Measurements from ENCODE around the gene ZNRF3.

ZNRF3 gene

GRCh38 chr22:29083933-29084591 lies 200.7 kb downstream of the ZNRF3 start:
- no peak for TF ChIP-seq CTCF (IDR thresholded peaks at IDR 0.05; ENCODE audit: insufficient read depth, low read length, missing control alignments)
- no peak overlapping the region for H3K4me3 ChIP-seq (ENCODE audit: low read depth, low read length)
- ChIA-PET CTCF (interaction anchor here (0.7 kb wide), 1 partner anchor 9 kb away, joined by 3 read pairs; no protein-coding TSS in a partner anchor), POLR2A (no interaction called here)
- DNase-seq (ENCODE audit: low read depth, low spot score) = no peak

GRCh38 chr22:29087012-29087411 lies 203.6 kb downstream of the ZNRF3 start:
- ChIA-PET CTCF (no interaction called here), POLR2A (no interaction called here)
- no peak for DNase-seq (ENCODE audit: low read depth, low spot score)
- H3K4me3 ChIP-seq (ENCODE audit: low read depth, low read length) = no peak overlapping the region
- no peak for TF ChIP-seq CTCF (IDR thresholded peaks at IDR 0.05; ENCODE audit: insufficient read depth, low read length, missing control alignments)

GRCh38 chr22:29088809-29089208 lies 205.4 kb downstream of the ZNRF3 start:
- POLR2A ChIA-PET = no interaction called here
- TF ChIP-seq CTCF (IDR thresholded peaks at IDR 0.05; ENCODE audit: insufficient read depth, low read length, missing control alignments) = no peak
- CTCF ChIA-PET = interaction anchor here (1.0 to 2.3 kb wide), 3 partner anchors 14 to 157 kb away, joined by 3 to 10 read pairs (median 3); no protein-coding TSS in a partner anchor
- no peak overlapping the region for H3K4me3 ChIP-seq (ENCODE audit: low read depth, low read length)
- DNase-seq (ENCODE audit: low read depth, low spot score) = no peak

- TF ChIP-seq CTCF (IDR thresholded peaks at IDR 0.05; ENCODE audit: insufficient read depth, low read length, missing control alignments) = no peak
- ChIA-PET CTCF (interaction anchor here (2.3 kb wide), 1 partner anchor 65 kb away, joined by 10 read pairs; no protein-coding TSS in a partner anchor), POLR2A (no interaction called here)
- DNase-seq (ENCODE audit: low read depth, low spot score) = no peak
- H3K4me3 ChIP-seq (ENCODE audit: low read depth, low read length) = no peak overlapping the region
Observed at GRCh38 chr22:29089507-29089906, 206.1 kb downstream of the ZNRF3 start.

GRCh38 chr22:29090039-29090438 lies 206.7 kb downstream of the ZNRF3 start:
- no peak overlapping the region for H3K4me3 ChIP-seq (ENCODE audit: low read depth, low read length)
- POLR2A ChIA-PET = no interaction called here
- no peak for DNase-seq (ENCODE audit: low read depth, low spot score)
- CTCF ChIA-PET = interaction anchor here (1.2 to 2.3 kb wide), 2 partner anchors 15 to 64 kb away, joined by 3 to 10 read pairs; no protein-coding TSS in a partner anchor
- TF ChIP-seq CTCF (IDR thresholded peaks at IDR 0.05; ENCODE audit: insufficient read depth, low read length, missing control alignments) = no peak

- TF ChIP-seq CTCF (IDR thresholded peaks at IDR 0.05; ENCODE audit: insufficient read depth, low read length, missing control alignments) = no peak
- CTCF ChIA-PET = interaction anchor here (1.2 kb wide), 2 partner anchors 10 to 62 kb away, joined by 3 read pairs; no protein-coding TSS in a partner anchor
- no peak for DNase-seq (ENCODE audit: low read depth, low spot score)
- H3K4me3 ChIP-seq (ENCODE audit: low read depth, low read length) = no peak overlapping the region
- POLR2A ChIA-PET = no interaction called here
Observed at GRCh38 chr22:29092243-29092642, 208.9 kb downstream of the ZNRF3 start.
